ENCODE results near the gene TACC2. TPM values are rescaled to one million over a fixed set of nuclear protein-coding genes. Genes with fewer than 3 reads are reported as not detected.

Gene TACC2
- total and polyA plus RNA-seq, 9 of the 15 experiments (the other 6 are each of a cell fraction or from before 2014, with no cell fraction given), result under 0.01 to 0.35 (median 0.03) TPM; not detected in 6

DNA sequence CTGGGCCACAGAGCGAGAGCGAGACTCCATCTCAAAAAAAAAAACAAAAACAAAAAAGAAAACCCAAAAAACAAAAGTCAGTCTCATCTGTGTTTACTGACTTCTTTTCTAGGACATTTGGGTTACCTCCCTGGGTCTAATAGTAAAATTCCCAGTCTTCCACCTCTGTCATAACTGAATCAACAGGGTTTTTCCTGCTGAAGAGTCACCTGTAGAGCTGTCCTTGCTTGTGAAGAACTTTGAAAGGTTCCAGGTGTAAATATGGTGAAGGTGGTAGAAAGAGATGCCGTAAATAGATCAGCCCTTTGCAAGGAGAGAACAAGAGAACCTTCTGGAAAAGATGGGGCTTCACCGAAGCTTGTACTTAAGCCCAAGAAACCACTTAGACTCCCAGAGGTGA lies 169.4 kb downstream of the TACC2 start (continued):
- TF ChIP-seq IFI16 (CRISPR knock-in tag; IDR thresholded peaks at IDR 0.05) (no peak), ZNF224 (CRISPR knock-in tag; IDR thresholded peaks at IDR 0.05) (no peak)

- in situ Hi-C loops (cut with MboI) (no loop called here), intact Hi-C loops (cut with micrococcal nuclease) (no loop called here)
- Histone ChIP-seq H3K36me3 (ENCODE audit: control insufficient read depth, insufficient read depth, low read length) (no peaks in the 10 kb centered on the region), H3K27ac (ENCODE audit: extremely low read depth, low read depth, low read length) (no peak overlapping the region), H3K27me3 (ENCODE audit: control insufficient read depth in 2 of 2, insufficient read depth in 2 of 2, low read length in 2 of 2) (peaks cover 2 to 45% of the 10 kb centered on the region in 2 experiments; a peak in 4 of 5 replicates), H2AFZ (ENCODE audit: low read depth, low read length) (no peak overlapping the region), H3K4me2 (ENCODE audit: insufficient read depth, low read length) (no peak overlapping the region), H3K9me1 (ENCODE audit: control insufficient read depth, insufficient read depth, low read length) (no peaks in the 10 kb centered on the region), H3K4me1 (replicated peaks in 1 of 2; ENCODE audit: control insufficient read depth in 2 of 2, insufficient read depth in 2 of 2, low read length in 2 of 2) (no peaks in the 10 kb centered on the region), H3K4me3 (no peak overlapping the region), H3K9me3 (replicated peaks; ENCODE audit: control insufficient read depth, insufficient read depth, low read depth, low read length) (no peaks in the 10 kb centered on the region), H3K79me2 (ENCODE audit: control insufficient read depth, insufficient read depth, low read length) (no peaks in the 10 kb centered on the region), H3K9ac (ENCODE audit: insufficient read depth in 1 of 2, low read depth in 2 of 2, low read length in 2 of 2) (no peak overlapping the region), H4K20me1 (replicated peaks; ENCODE audit: control insufficient read depth, insufficient read depth, low read length) (no peaks in the 10 kb centered on the region; the same call in 1 of the 2 replicates)
- FAIRE-seq (no peak), DNase-seq (ENCODE audit: extremely low read depth in 1 of 4, low spot score in 3 of 4) (no peak), ATAC-seq (no peak)
- WGBS (ENCODE audit: insufficient coverage, low coverage, missing lambda C conversion rate), result 2% methylated on average over 13 of the region's 17 CpGs
- TF ChIP-seq, protein P1, sequence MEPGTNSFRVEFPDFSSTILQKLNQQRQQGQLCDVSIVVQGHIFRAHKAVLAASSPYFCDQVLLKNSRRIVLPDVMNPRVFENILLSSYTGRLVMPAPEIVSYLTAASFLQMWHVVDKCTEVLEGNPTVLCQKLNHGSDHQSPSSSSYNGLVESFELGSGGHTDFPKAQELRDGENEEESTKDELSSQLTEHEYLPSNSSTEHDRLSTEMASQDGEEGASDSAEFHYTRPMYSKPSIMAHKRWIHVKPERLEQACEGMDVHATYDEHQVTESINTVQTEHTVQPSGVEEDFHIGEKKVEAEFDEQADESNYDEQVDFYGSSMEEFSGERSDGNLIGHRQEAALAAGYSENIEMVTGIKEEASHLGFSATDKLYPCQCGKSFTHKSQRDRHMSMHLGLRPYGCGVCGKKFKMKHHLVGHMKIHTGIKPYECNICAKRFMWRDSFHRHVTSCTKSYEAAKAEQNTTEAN (CRISPR knock-in tag; IDR thresholded peaks at IDR 0.05), result no peak
- no peak for TF ChIP-seq SRSF9 (IDR thresholded peaks at IDR 0.05; ENCODE audit: borderline replicate concordance, low read depth, low read length)
- ChIA-PET CTCF (ENCODE audit: low intra/inter-chr PET ratio) (no interaction called here), POLR2A (interaction anchor here (0.6 kb wide), 2 partner anchors 280 to 879 kb away, joined by 3 to 4 read pairs; no protein-coding TSS in a partner anchor)
- no TSS peak for BruUV-seq (replicated peaks)
Observed at GRCh38 chr10:122159141-122159970, 170.4 kb downstream of the TACC2 start.
